ENCODE measurements around the gene ZNRF3.
"Not testable (repeated sequence)": the region's sequence is repeated elsewhere in the genome, so short reads cannot be mapped to it uniquely, and the experiment has no call there.

Gene ZNRF3

DNA sequence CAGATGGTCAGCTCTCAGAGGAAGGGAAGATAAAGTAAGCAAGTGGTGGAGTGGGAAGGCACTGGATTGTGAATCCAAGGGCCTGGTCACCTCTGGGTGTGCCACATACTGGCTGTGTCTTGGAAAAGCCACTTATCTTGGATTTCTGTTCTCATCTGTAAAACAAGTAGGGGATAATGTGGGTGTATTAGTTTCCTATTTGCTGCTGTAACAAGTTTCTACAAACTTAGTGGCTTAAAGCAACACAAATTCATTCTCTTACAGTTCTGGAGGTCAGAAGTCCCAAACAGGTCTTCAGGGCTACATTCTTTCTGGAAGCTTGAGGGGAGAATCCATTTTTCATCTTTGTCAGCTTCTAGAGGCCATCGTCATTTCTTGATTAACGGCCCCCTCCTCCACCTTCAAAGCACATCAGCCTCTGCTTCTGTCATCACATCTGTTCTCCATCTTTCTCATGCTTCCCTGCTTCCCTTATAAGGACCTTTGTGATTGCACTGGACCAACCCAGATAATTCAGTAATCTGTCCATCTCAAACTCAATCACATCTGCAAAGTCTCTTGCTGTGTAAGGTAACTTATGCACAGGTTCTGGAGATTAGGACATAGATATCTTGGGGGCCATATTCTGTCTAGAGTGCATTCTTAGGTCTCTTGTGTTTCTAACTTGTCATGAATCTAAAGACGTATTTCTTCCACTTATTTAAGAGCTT is 102.4 kb downstream of the ZNRF3 start:
- no peak for DNase-seq (ENCODE audit: low read depth)

DNA sequence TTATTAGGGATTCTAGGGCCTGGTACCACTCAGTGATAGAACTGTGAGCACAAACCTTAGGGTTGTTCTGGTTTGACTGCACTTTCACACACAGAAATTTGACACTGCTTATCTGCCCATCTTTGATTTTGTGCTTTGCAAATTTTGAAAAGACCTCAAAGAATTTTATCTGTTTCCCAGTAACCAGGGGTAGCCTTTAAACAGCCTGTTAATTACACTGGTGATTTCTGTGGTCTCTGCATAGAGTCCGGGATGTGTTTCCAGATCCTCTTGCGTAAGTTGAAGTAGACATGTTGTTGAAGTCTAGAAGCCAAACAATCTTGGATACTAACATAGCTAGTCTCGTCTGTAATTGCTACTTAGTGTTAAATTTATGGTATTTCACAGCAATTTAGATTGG is 103.0 kb downstream of the ZNRF3 start:
- no peak for DNase-seq (ENCODE audit: low read depth)

DNA sequence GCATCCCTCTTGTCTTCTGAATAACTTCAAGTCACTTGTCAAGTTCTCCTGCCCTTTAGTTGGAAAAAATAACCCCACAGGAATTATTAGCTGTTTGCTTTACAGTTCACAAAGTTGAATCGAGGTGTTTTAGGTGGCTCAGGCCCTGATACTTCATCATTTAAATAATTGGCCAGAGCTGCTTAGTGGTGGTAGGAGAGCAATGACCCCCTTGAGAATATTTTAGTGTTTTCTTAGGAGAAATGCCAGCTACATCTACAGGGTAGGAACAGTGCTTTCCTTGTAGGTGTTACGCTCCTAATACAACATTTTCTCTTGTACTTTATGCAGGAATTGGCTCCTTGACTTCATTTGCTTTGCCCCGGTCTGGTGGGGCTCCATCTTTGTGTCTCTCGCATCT is 105.1 kb downstream of the ZNRF3 start:
- no peak for DNase-seq (ENCODE audit: low read depth)

DNA sequence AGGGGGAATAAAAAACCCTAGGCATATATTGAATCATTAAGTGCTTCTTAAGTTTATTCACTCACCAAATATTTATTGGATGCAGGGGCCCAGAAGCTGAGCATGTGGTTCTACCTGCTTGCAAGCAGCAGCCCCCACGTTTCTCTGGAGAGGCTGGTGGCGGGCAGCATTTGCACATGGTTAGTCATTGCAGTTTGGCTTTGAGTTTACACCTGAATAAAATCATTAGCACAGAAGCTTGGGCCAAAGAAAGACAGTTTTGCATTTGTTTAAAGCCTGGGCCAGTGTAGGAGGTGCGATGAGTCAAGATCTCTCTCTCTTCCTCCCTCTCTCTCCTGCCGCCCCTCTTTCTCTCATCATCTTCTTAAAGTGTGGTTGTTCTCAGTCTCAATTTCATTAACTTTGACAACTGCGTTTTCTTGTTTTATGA is 105.7 kb downstream of the ZNRF3 start:
- DNase-seq (ENCODE audit: low read depth): no peak

DNA sequence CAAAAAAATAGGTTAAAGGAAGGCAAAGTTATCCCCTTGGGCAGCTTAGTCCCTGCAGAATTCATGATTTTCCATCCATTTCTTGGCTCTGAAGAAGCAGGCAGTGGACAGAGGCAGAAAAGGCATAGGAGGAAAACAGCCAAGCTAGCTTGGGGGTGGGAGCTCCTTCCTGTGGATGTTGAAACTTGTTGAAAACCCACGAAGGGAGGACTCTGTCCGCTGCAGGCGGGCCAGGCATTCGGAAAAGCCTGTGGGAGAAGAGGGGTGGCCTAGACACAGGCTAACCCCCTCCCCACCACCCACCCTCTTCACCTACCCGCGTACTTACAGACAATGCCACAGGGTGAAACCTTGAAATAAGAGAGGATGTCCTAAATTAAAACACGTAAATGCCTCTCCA is 106.1 kb downstream of the ZNRF3 start:
- no peak for DNase-seq (ENCODE audit: low read depth)

DNA sequence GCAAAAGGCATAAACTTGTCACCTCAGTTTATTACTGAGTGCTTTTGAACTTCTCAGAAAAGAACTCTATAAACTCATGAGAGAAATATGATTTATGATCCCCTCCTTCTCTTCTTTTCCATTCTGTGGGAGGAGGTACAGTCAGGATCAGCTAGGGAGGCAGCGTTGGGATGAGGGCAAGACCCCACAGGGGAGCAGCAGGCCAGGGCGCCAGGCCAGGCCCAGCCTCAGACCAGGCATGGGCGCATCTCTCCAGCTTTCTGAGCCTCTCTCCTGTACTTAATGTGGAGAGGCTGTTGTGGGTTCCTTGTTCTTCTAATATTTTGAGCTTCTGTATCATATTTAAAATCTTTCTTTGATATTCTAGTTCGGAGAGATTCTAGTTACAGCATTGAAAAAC is 106.5 kb downstream of the ZNRF3 start:
- no peak for DNase-seq (ENCODE audit: low read depth)

DNA sequence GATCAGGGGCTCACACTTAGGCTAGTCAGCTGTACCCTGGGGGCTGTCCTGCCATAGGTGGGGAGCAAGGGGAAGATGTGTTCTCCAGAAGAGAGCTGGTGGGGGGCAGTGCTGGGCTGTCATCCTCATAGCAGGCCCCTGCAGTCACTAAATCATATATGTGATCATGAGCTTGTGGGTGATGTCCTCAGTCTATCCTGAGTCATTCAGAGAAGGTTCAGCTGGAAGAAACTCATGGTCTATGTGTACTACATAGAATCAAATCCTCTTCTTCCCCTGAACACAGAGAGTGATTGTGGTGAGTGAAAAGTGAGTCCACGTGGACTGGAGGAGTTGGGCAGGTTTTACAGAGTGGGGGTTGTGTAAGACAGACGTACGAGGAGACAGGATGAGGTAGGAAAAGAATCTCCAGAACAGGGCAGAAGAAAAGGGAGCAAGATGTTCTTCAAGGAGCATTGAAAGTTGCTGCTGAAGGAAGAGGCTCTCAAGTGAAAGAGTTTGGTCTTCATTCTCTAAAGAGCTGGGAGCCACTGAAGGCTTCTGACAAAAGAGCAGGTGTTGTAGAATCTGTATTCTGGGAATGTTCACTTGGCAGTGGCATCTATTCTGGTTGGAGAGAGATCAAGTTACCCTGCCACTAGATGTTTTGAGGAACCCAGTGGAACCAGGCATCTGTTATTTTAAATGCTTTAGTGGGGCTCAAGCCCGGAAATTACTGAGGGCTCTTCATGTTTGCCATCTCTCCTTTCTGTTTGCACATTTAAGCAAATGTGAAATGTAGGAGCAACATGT is 109.4 kb downstream of the ZNRF3 start:
- no peak for DNase-seq (ENCODE audit: low read depth)

DNA sequence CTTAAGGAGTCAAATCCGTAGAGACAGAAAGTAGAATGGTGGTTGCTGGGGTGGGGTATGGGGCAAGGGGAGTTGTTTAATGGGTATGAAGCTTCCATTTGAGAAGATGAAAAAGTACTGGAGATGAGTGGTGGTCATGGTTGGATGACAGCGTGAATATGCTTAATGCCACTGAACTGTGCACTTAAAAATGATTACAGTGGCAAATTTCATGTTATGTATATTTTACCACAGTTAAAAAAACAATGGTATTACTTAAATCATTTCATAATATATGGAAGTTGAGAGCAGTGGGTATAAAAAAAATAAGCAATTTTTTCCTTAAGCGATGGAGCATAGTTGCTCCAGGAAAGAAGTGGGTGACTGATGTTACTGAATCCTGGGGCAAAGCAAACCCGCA is 111.2 kb downstream of the ZNRF3 start:
- no peak for DNase-seq (ENCODE audit: low read depth)

DNA sequence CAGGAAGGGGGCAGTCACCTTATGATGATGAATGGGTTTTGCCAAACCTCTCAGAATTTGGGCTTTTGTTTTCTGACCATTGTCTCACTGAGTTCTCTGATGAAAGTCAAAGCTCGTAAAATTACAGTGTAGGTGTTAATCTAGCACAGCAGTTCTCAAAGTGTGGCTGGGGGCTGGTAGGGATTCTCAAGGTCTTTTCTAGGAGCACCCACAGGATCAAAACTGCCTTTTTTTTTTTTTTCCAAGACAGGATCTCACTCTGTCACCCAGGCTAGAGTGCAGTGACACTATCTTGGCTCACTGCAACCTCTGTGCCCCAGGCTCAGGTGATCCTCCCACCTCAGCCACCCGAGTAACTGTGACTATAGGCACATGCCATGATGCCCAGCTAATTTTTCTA is 112.2 kb downstream of the ZNRF3 start:
- no peak for DNase-seq (ENCODE audit: low read depth)

DNA sequence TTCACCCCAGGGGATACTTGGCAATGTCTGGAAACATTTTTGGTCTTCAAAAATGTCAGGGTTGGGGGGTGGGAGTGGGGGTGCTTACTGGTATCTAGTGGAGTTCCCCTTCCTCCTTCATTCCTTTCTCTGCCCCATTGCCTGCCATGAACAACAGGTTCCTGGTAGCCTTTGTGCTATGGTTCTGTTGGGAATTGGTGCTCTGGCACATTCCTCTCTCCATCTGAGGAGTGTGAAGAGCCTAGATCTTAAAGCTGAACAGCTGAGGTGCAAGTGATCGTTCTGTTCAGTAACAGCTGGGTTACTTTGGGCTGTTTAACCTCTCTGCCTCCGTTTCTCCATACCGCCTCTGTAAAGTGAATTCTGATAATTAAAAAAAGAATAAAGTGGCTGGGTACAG is 114.0 kb downstream of the ZNRF3 start:
- no peak for DNase-seq (ENCODE audit: low read depth)

DNA sequence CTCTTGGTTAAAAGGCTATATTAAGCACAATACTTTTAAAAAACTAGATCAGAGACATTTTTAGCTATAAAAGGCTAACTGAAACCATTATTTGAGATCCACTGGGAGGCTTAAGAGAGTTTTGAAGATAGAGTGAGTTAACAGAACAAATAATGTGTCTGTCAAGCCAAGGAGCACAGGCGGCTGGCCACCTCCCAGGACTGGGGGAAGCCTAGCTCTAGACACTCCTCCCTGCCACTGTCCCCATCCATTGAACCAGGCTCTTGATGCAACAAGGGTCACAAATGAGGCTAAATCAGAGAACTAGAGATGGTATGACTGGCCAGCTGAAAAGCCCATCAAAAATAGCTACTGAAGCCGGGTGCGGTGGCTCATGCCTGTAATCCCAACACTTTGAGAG is 115.3 kb downstream of the ZNRF3 start:
- DNase-seq (ENCODE audit: low read depth): no peak

DNA sequence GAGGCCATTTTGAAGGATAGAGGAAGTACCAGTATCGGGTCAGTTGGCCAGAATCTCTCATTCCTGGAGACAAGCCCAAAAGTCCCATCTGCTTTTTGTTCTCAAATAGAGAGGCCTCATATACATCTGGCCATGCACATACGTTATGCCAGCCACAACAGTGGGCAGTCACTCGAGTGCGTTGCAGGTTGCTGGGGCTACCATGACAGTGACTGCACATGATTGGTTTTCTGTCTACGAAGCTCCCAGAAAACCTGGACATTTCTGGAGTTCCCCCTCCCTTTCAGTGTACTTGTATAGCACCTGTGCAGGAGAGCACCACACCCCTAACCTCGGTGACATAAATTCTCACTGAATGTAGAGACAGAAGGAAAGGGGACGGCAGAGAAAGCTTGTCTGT is 116.1 kb downstream of the ZNRF3 start:
- DNase-seq (ENCODE audit: low read depth): no peak

DNA sequence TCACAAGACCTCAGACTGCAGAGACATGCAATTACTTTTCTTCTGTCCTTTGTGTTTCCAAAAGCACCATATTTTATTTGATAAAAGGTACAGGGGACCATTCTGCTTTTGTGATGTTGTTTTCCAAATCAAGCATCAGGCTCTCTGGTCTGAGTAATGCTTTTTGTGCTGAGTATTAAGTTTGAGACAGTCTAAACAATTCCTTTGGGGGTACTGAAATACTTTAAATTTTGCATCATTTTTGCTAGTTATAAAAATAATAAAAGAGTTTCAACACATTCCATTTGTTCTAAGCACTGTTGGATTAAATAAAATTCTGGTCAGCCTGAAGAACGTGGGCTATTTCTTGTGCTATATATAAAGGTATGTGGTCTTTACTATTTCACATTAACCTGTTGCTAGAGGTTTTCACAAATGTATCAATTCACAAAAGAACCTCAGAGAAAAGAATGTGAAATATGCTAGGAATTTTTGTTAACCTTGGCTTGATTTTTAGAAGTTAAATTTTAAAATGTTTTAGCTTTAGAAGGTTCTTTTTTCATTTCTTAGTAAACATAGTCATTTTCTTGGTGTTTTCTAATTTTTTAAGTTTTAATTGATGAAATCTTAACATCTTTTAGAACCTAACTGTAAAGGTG is 116.7 kb downstream of the ZNRF3 start:
- DNase-seq (ENCODE audit: low read depth): no peak

DNA sequence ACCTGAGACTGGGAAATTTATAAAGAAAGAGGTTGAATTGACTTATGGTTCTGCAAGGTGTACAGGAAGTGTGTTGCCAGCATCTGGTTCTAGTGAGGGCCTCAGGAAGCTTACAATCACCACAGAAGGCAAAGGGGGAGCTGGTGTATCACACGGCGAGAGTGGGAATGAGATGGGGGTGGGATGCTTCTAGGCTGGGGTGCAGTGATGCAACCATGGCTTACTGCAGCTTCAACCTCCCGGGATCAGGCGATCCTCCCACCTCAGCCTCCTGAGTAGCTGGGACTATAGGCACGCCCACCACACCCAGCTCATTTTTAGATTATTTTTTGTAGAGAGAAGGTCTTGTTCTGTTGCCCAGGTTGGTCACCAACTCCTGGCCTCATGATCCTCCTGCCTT is 117.3 kb downstream of the ZNRF3 start:
- no peak for DNase-seq (ENCODE audit: low read depth)

DNA sequence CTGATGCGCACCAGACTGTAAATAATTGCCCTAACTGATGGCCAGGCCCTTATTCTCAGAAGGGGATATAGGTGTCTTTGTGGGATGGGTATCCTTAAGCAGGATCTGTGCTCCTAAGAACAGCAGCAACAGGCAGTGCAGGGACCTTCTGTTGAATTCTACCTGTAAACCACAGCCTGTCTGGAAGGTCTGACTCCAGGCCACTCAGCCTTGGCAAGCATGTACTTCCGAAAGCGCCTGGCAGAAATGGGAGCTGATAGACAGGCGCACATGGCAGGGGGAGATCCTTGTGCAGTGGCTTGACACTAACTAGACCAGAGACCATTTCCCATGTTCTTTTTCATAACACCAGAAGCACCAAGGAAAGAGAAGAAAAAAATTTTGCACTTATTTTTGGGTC is 119.2 kb downstream of the ZNRF3 start:
- DNase-seq (ENCODE audit: low read depth): no peak

DNA sequence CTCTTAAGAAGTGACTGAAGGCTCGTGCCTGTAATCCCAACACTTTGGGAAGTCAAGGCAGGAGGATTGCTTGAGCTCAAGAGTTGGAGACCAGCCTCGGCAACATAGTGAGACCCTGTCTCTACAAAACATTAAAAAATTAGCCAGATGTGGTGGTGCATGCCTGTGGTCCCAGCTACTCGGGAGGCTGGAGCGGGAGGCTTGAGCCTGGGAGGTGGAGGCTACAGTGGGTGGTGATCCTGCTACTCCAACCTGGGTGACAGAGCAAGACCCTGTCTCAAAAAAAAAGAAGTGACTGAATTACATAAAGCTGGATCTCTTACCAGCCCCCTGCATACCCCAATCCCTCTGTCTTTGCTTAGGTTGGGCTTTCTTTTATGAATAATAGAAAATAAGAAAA is 120.2 kb downstream of the ZNRF3 start:
- DNase-seq (ENCODE audit: low read depth): no peak

DNA sequence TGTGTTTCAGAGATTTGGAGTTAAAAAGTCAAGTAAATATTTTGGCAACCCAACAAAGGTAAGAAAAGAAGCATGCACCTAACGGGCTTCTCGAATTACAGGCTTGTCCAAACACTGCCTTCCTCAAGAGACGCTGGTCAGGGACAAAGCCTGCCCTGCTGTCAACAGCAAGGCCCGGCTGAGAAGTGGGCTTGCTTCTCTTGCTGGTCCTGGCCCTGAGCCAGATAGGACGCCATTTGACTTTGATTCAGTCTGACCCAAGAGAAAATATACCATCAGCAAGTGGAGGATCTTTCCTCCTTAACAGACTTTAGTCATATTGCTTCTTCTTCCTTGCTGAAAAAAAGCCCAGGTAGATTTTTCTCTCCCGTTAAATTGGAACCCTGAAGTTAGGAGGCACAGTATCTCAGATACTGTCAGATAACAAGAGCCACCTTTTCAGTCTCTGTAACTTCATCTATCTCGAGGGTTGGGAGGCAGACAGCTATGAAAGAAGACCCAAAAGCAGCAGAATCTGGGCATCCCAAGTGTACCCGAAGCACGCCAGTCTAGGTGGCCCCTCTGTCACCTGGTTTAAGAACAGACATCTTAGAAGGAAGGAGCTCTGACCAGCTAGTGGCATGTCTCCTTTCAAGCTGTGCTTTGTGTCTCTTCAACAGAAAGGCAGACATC is 120.7 kb downstream of the ZNRF3 start:
- DNase-seq (ENCODE audit: low read depth): no peak

DNA sequence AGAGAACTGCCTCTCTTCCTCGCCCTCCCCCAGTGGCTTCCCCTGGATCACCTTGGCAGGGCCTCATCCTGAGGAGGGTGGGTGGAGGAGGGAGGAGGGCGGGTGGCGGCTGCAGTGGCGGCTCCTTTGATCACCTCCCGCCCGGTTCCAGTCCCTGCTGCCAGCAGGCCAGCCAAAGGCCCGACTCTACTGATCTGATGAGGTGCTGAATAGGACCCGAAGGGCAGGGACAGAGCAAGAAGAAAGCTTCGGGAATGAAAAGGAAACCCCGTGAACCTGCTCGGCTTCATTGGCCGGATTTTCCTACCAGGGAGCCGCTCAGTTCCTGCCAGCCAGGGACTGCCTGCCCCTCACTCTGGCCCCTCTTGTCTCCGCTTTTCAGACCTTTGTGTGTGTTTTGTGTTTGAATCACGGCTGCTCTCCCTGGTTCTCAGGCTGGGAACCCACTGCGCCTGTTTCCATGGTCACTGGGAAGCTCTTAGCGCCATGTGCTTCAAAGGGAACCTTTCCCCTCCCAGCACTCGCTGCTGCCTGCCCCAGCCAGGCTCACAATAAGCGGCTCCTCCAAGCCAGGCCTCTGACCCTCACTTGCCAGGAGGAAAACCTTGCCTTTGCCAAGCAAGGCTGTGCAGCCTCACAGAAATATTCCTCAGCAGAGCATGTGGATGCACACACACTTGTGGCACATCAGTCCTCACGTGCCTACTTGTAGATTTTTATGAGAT is 121.4 kb downstream of the ZNRF3 start:
- DNase-seq (ENCODE audit: low read depth): no peak

DNA sequence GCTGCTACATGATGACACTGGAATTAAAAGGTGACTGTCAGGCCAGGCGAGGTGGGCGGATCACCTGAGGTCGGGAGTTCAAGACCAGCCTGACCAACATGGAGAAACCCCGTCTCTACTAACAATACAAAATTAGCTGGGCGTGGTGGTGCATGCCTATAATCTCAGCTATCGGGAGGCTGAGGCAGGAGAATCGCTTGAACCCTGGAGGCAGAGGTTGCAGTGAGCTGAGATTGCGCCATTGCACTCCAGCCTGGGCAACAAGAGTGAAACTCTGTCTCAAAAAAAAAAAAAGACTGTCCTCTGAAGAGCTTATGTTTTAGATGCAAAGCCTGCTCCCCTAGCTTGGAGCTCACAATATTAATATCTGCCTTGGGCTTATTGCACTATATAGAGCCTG is 122.4 kb downstream of the ZNRF3 start:
- not testable (repeated sequence) for DNase-seq (ENCODE audit: low read depth)

DNA sequence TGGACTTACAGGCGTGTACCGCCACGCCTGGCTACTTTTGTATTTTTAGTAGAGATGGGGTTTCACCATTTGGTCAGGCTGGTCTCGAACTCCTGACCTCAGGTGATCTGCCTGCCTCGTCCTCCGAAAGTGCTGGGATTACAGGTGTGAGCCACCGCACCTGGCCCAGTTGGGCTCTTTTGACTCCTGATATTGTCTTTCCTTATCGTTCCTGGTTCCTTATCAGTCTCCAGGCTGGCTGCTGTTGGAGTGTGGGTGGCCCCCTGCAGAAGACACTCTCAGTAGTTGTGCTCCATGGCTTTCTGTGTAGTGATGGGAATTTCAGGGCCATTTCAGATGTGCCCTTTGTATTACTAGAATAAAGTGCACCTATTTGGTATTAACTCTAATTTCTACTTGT is 123.0 kb downstream of the ZNRF3 start:
- DNase-seq (ENCODE audit: low read depth): no peak

DNA sequence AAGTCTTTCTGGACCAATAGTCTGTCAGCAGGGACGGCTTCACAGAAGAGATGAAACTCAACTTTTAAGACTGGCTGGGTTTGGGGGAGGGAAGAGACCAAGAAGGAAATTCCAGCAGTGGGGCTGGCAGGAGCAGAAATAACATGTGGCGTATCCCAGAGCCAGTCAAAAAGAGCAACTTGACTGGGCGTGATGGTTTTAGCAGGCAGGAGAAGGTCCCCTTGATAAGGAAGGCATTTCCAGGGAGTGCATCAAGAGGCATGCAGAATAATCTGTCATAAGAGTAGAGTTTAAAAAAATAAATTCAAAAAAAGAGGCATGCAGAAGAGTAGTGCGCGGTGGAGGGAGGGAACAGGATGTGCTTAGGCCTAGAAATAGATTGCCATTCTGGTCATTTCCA is 125.8 kb downstream of the ZNRF3 start:
- DNase-seq (ENCODE audit: low read depth): no peak

Data from GM04504 (cell line).